ENCODE measurements around the gene LGALS1. TPM values are rescaled to one million over a fixed set of nuclear protein-coding genes. Genes with fewer than 3 reads are reported as not detected.

Gene LGALS1
- polyA plus RNA-seq, 1 of the 3 experiments (the other 2 are of a cell fraction), result 12,045 TPM

GRCh38 chr22:37728620-37729019, 53.2 kb downstream of the LGALS1 start:
- no peak overlapping the region for H2AFZ ChIP-seq (ENCODE audit: low read depth)
- no peaks in the 10 kb centered on the region for H4K20me1 ChIP-seq (ENCODE audit: insufficient read depth)
- no peak for DNase-seq
- H3K27me3 ChIP-seq (ENCODE audit: insufficient read depth), result no peaks in the 10 kb centered on the region
- ChIA-PET POLR2A (no interaction called here), CTCF (interaction anchor here (0.6 to 4.4 kb wide), 5 partner anchors 11 to 157 kb away, joined by 3 to 22 read pairs (median 4); partner anchors contain the start of gene TRIOBP)
- H3K9me3 ChIP-seq, result no peaks in the 10 kb centered on the region
- H3K4me3 ChIP-seq (ENCODE audit: low read depth in 2 of 2, low read length in 1 of 2), result no peak overlapping the region
- WGBS (ENCODE audit: low lambda C conversion rate), result 83% methylated on average over 1 of the region's 1 CpG
- no peak overlapping the region for H3K27ac ChIP-seq (ENCODE audit: low read depth in 2 of 2, low read length in 1 of 2)
- no peaks in the 10 kb centered on the region for H3K36me3 ChIP-seq (replicated peaks in 1 of 2; ENCODE audit: control insufficient read depth in 1 of 2, insufficient read depth in 2 of 2, low read length in 1 of 2)
- no peaks in the 10 kb centered on the region for H3K9me2 ChIP-seq
- no peaks in the 10 kb centered on the region; a peak in 1 of 4 replicates for H3K4me1 ChIP-seq (ENCODE audit: control insufficient read depth in 1 of 2, insufficient read depth in 2 of 2, low read depth in 1 of 2, low read length in 1 of 2)
- peaks cover 9% of the 10 kb centered on the region for H3F3A ChIP-seq (replicated peaks; ENCODE audit: insufficient read depth)
- no peaks in the 10 kb centered on the region for H3K79me2 ChIP-seq (ENCODE audit: insufficient read depth)
- TF ChIP-seq YY1 (IDR thresholded peaks at IDR 0.05; ENCODE audit: low read depth), result no peak
- TF ChIP-seq NFIC (IDR thresholded peaks at IDR 0.05; ENCODE audit: borderline replicate concordance), result no peak
- no peak for TF ChIP-seq ZBTB33 (IDR thresholded peaks at IDR 0.05; ENCODE audit: borderline replicate concordance, low read depth)
- no peak for TF ChIP-seq ELF1 (IDR thresholded peaks at IDR 0.05)
- no peak for TF ChIP-seq REST (IDR thresholded peaks at IDR 0.05; ENCODE audit: low read depth, low read length)
- no peak for TF ChIP-seq MXI1 (IDR thresholded peaks at IDR 0.05; ENCODE audit: low read depth, low read length)
- TF ChIP-seq FOSL2 (IDR thresholded peaks at IDR 0.05; ENCODE audit: borderline replicate concordance, low read depth), result no peak
- TF ChIP-seq TCF12 (IDR thresholded peaks at IDR 0.05), result no peak
- TF ChIP-seq IRF3 (IDR thresholded peaks at IDR 0.05; ENCODE audit: low read depth, low read length), result no peak
- no peak for TF ChIP-seq POLR2AphosphoS5 (IDR thresholded peaks at IDR 0.05; ENCODE audit: low read depth, low read length)
- no peak for TF ChIP-seq MAX (IDR thresholded peaks at IDR 0.05; ENCODE audit: low read depth)
- no peak for TF ChIP-seq SMC3 (IDR thresholded peaks at IDR 0.05; ENCODE audit: low read depth, low read length)
- H3K4me2 ChIP-seq, result no peak overlapping the region
- H3K9ac ChIP-seq, result no peak overlapping the region

Small RNAs within 50 kb of the gene (small RNA-seq; reads per million reads assigned to genes)
- 0 reads per million in 7 experiments for gene RN7SL385P

Other genes with a start within 250 kb of the LGALS1 start
- gene ELFN2, start 248.2 kb upstream of the LGALS1 start, polyA plus RNA-seq (2012; rRNA removed), result 2.4 and 2.8 TPM in 2 replicates
- 0.18 and 0.34 TPM in 2 replicates for gene MFNG, start 189.3 kb upstream of the LGALS1 start, polyA plus RNA-seq (2012; rRNA removed)
- gene CARD10, start 156.2 kb upstream of the LGALS1 start, polyA plus RNA-seq (2012; rRNA removed), result 13.9 and 14.5 TPM in 2 replicates
- 11.5 and 24.9 TPM in 2 replicates for gene CDC42EP1, start 115.2 kb upstream of the LGALS1 start, polyA plus RNA-seq (2012; rRNA removed)
- not detected in 2 replicates for gene LGALS2, start 95.5 kb upstream of the LGALS1 start, polyA plus RNA-seq (2012; rRNA removed)
- gene GGA1, start 66.8 kb upstream of the LGALS1 start, polyA plus RNA-seq (2012; rRNA removed), result 81.1 and 99.4 TPM in 2 replicates
- gene SH3BP1, start 36.0 kb upstream of the LGALS1 start, polyA plus RNA-seq (2012; rRNA removed), result 8.6 and 8.9 TPM in 2 replicates
- 22.5 and 24.5 TPM in 2 replicates for gene PDXP, start 16.9 kb upstream of the LGALS1 start, polyA plus RNA-seq (2012; rRNA removed)
- gene NOL12, start 10.7 kb downstream of the LGALS1 start, polyA plus RNA-seq (2012; rRNA removed), result 48.2 and 52.2 TPM in 2 replicates
- 43.6 and 47.3 TPM in 2 replicates for gene TRIOBP, start 21.4 kb downstream of the LGALS1 start, polyA plus RNA-seq (2012; rRNA removed)
- 20.3 and 24.2 TPM in 2 replicates for gene GCAT, start 132.3 kb downstream of the LGALS1 start, polyA plus RNA-seq (2012; rRNA removed)
- not detected in 2 replicates for gene GALR3, start 147.7 kb downstream of the LGALS1 start, polyA plus RNA-seq (2012; rRNA removed)
- gene ANKRD54, start 168.7 kb downstream of the LGALS1 start, polyA plus RNA-seq (2012; rRNA removed), result 27.5 and 27.6 TPM in 2 replicates
- gene EIF3L, start 173.8 kb downstream of the LGALS1 start, polyA plus RNA-seq (2012; rRNA removed), result 478 and 642 TPM in 2 replicates
- 12.9 and 15.2 TPM in 2 replicates for gene MICALL1, start 230.7 kb downstream of the LGALS1 start, polyA plus RNA-seq (2012; rRNA removed)